Measurements from ENCODE around the gene BUD31. TPM values are rescaled to one million over a fixed set of nuclear protein-coding genes. Genes with fewer than 3 reads are reported as not detected.

Gene BUD31
- total and polyA plus RNA-seq, 2 of the 8 experiments (the other 6 are each of a cell fraction or from before 2014, with no cell fraction given): 46.7 to 114 TPM

DNA sequence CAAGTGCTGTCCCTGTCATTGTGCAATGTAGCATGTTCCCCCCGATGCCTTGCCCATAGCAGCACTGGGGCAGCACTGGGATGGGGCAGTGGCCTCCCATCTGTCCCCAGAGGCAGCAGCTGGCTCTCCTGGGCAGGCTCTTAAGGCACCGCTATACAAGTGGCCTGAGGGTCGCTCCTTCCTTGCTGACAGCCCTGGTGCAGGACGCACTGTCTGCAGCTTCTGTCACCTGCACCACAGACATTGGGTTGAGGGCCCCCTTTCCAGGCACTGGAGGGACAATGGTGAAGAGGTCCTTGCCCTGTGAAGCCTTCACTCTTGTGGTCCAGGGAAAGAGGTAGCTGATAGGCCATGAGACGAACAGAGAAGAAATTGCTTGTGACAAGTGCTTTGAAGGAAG is 40.6 kb downstream of the BUD31 start:
- Histone ChIP-seq H3K27me3 (replicated peaks in 1 of 4; ENCODE audit: control insufficient read depth in 3 of 4, extremely low read depth in 1 of 4, insufficient read depth in 3 of 4, low read length in 3 of 4) (no peaks in the 10 kb centered on the region; a peak in 1 of 7 replicates), H3K18ac (ENCODE audit: extremely low read depth, low read length) (no peak overlapping the region), H3K79me2 (ENCODE audit: control insufficient read depth in 1 of 2, insufficient read depth in 2 of 2, low read length in 2 of 2) (no peaks in the 10 kb centered on the region), H3K23me2 (ENCODE audit: low read depth, low read length) (no peaks in the 10 kb centered on the region), H2BK5ac (ENCODE audit: low read depth, low read length) (no peak overlapping the region; the same call in 1 of the 2 replicates), H3K36me3 (ENCODE audit: control insufficient read depth in 2 of 4, insufficient read depth in 4 of 4, low read length in 3 of 4) (peaks cover 52 to 81% (median 77%) of the 10 kb centered on the region in 4 experiments), H3K4me3 (ENCODE audit: extremely low read depth in 1 of 4, insufficient read depth in 2 of 4, low read depth in 3 of 4, low read length in 4 of 4) (no peak overlapping the region), H3K4me1 (replicated peaks in 1 of 4; ENCODE audit: control insufficient read depth in 3 of 4, insufficient read depth in 4 of 4, low read length in 3 of 4) (no peaks in the 10 kb centered on the region), H4K5ac (ENCODE audit: insufficient read length, low read depth, low read length) (no peak overlapping the region), H3K23ac (ENCODE audit: insufficient read length) (no peak overlapping the region), H3K9ac (replicated peaks in 1 of 4; ENCODE audit: extremely low read depth in 1 of 4, low read depth in 3 of 4, low read length in 3 of 4) (no peak overlapping the region), H2BK12ac (ENCODE audit: low read depth, low read length) (no peak overlapping the region), H4K8ac (ENCODE audit: extremely low read depth, insufficient read depth, low read length) (no peak overlapping the region), H3K4ac (replicated peaks; ENCODE audit: insufficient read length, low read depth, low read length) (no peak overlapping the region), H4K20me1 (replicated peaks in 1 of 2; ENCODE audit: control insufficient read depth in 1 of 2, insufficient read depth in 2 of 2, low read length in 2 of 2) (peaks cover 12 to 23% of the 10 kb centered on the region in 2 experiments), H3K4me2 (ENCODE audit: insufficient read depth in 1 of 2, low read depth in 2 of 2, low read length in 2 of 2) (no peak overlapping the region), H3K79me1 (ENCODE audit: low read depth, low read length) (no peaks in the 10 kb centered on the region), H4K91ac (replicated peaks; ENCODE audit: insufficient read length, low read length) (no peak overlapping the region), H3K14ac (ENCODE audit: insufficient read length) (no peak overlapping the region), H2BK20ac (ENCODE audit: low read length) (no peak overlapping the region), H3K9me3 (ENCODE audit: insufficient read depth in 2 of 2, low read depth in 1 of 2, low read length in 1 of 2) (no peaks in the 10 kb centered on the region), H2AFZ (ENCODE audit: low read length) (no peak overlapping the region), H3K56ac (replicated peaks; ENCODE audit: insufficient read length, low read depth, low read length) (no peak overlapping the region), H2AK5ac (ENCODE audit: low read depth, low read length) (no peak overlapping the region), H2BK15ac (ENCODE audit: low read length) (no peak overlapping the region), H2BK120ac (replicated peaks; ENCODE audit: low read depth, low read length) (no peak overlapping the region), H3K27ac (ENCODE audit: low read depth, low read length) (no peak overlapping the region)
- TF ChIP-seq NRF1 (IDR thresholded peaks at IDR 0.05; ENCODE audit: low read depth, low read length): no peak
- 0 out of 3 replicates have a peak, but pooled peaks of 1 of the 2 experiments have one; percentile 6 for TF ChIP-seq POLR2A (IDR thresholded peaks at IDR 0.05; ENCODE audit: control extremely low read depth in 1 of 2, low read depth in 2 of 2, low read length in 2 of 2)
- FAIRE-seq: no peak
- 93% methylated on average over 5 of the region's 5 CpGs; no CpG with 5 or more reads in 1 of the 2 experiments for WGBS, 2 experiments (ENCODE audit: extremely low coverage in 1 of 2, insufficient coverage in 1 of 2, insufficient read length in 1 of 2, insufficient replicate concordance in 2 of 2, low coverage in 1 of 2, low lambda C conversion rate in 2 of 2, missing lambda C conversion rate in 1 of 2)
- CTCF ChIA-PET (ENCODE audit: partially characterized antibody): interaction anchor here (0.8 to 1.4 kb wide), 4 partner anchors 10 to 402 kb away, joined by 3 to 6 read pairs (median 3); no protein-coding TSS in a partner anchor
- POLR2A ChIA-PET (ENCODE audit: partially characterized antibody): interaction anchor here (0.7 to 7.3 kb wide), 10 partner anchors 9 to 80 kb away, joined by 3 to 100 read pairs (median 4); partner anchors contain the start of genes ATP5MF, BUD31, CPSF4 and PTCD1
- no peak for DNase-seq (ENCODE audit: low read depth in 1 of 2, low spot score in 2 of 2)
